NK-92 (cell line): ENCODE measurements around the gene SMG9.

Experiments used
- DNase-seq: peaks from one replicate; lab custom pipeline; 2025; ENCODE audit not compliant: unreplicated experiment; lab: John Stamatoyannopoulos, UW

SMG9 gene

GRCh38 chr19:43726736-43727592 lies 27.8 kb downstream of the SMG9 start:
- no peak for DNase-seq

DNA sequence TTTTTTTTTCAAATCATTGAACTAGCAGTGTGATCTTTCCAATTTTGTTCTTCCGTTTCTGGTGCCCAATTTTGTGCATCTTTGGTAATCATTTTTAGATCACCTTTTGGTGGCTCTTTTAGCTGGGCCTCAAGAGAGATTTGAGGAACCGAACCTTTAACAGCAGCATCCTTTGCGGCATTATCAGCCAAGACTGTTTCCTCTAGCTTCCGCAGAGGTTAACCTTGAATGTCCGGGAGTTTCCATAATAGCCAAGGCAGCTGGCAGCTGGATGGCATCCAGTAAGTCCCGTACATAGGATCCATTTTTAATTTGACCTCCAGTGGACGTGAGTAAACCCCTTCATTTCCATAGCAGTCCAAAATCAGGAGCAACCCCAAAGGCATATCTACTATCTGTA lies 29.3 kb downstream of the SMG9 start:
- DNase-seq = no peak

- no peak for DNase-seq
Measured at GRCh38 chr19:43724896-43725295, 29.9 kb downstream of the SMG9 start.

DNA sequence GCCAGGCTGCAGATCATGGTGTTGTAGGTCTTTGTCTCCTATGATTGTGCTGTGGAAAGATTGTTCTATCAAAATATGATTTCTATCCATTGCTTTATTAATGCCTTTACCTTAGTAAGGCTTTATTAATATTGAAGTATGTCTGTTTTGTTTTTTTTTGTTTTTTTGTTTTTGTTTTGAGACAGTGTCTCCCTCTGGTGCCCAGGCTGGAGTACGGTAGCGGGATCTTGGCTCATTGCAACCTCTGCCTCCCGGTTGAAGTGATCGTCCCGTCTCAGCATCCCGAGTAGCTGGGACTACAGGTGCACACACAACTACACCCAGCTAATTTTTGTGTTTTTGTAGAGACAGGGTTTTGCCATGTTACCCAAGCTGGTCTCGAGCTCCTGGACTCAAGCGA lies 31.2 kb downstream of the SMG9 start:
- DNase-seq = no peak

GRCh38 chr19:43721469-43722048 lies 33.2 kb downstream of the SMG9 start:
- DNase-seq = no peak

- DNase-seq = no peak
Measured at GRCh38 chr19:43720936-43721335, 33.8 kb downstream of the SMG9 start.

GRCh38 chr19:43719918-43720317 lies 34.8 kb downstream of the SMG9 start:
- no peak for DNase-seq

- DNase-seq = no peak
Measured at GRCh38 chr19:43719378-43719868, 35.3 kb downstream of the SMG9 start.

DNA sequence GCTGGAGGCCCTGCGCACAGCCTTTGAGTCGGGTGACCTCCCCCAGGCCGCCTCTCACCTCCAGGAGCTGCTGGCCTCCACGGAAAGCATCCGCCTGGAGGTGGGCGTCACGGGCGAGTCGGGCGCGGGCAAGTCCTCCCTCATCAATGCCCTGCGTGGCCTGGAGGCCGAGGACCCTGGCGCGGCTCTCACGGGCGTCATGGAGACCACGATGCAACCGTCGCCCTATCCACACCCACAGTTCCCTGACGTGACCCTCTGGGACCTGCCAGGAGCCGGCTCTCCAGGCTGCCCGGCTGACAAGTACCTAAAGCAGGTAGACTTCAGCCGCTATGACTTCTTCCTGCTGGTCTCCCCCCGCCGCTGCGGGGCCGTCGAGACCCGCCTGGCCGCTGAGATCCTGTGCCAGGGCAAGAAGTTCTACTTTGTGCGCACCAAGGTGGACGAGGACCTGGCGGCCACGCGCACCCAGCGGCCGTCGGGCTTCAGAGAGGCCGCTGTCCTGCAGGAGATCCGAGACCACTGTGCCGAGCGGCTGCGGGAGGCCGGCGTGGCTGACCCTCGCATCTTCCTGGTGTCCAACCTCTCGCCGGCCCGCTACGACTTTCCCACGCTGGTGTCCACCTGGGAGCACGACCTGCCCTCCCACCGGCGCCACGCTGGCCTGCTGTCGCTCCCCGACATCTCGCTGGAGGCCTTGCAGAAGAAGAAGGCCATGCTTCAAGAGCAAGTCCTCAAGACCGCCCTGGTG lies 36.0 kb downstream of the SMG9 start:
- no peak for DNase-seq

DNA sequence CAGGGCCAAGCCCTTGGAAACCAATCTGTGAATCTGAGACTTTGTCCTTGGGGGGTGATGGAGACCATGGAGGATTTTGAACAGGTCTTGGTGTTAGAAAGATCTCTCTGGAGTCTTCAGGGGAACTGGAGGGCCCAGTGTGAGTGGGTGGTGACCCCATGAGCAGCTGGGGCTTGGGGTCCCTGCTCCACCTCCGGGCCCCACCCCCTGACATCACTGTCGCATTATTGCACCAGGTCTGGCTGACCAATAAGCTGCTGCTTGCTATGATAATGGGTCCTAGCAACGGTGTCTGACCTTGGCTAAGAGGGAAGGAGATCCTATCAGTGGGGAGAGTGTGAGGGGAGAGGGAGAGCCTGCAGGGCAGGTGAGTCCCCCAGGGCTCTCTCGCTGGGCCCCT lies 39.0 kb downstream of the SMG9 start, which contains the start of gene IRGC:
Gene IRGC, plus strand, starts transcription at position 301 of the 400 bp plus-strand sequence. CDS start 2,483 bp downstream, outside the sequence.
- no peak for DNase-seq

DNA sequence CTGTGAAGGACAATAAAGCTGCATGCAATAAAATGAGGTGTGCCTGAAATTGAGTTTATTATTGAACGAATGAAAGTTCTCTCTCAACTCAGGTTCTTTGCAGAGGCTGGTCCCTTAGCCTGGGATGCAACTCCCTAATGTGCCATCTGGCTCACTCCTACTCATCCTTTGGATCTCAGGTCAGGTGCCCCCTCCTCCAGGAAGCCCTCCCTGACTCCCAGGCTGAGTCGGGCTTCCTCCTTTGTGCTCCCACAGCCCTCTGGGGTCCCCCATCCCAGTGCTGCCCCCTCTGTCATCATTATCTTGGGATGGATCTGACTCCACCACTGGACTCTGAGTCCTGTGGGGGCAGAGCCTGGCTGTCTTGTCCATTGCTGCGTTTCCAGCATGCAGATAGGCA lies 41.6 kb downstream of the SMG9 start:
- DNase-seq = no peak

GRCh38 chr19:43711751-43712355 lies 42.9 kb downstream of the SMG9 start:
- no peak for DNase-seq

- no peak for DNase-seq
Measured at GRCh38 chr19:43708716-43709115, 46.0 kb downstream of the SMG9 start.

DNA sequence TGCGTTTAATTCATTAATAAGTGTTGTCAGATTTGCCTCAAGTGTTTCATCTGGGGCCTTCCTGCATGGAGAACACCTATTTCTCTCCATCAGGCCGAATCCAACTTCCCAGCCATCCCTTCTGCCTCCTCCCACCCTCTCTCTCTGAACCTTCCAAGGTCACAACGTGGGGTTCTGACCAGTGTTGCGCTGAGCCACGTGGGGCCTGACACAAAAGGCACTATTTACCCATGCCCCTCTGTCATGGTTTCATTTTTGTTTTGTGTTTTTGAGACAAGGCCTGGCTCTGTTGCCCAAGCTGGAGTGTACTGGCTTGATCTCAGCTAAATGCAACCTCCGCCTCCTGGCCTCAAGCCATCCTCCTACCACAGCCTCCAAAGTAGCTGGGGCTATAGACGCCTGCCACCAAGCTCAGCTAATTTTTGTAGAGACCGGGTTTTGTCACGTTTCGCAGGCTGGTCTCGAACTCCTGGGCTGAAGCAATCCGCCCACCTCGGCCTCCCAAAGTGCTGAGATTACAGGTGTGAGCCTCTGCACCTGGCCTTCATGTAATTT lies 47.5 kb downstream of the SMG9 start:
- no peak for DNase-seq

DNA sequence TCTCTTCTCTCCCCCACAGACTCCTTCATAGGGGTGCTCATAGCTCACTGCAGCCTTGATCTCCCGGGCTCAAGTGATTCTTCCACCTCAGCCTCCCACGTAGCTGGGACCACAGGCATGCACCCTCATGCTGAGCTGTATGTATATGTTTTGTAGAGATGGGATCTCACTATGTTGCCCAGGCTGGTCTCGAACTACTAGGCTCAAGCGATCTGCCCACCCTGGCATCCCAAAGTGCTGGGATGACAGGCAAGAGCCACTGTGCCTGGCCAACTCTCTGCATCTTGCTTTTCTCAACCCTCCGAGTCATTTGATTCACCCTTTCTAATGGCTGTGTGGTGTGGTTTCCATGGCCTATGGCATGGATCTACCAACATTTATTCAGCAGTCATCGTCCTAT lies 49.0 kb downstream of the SMG9 start:
- DNase-seq = no peak

DNA sequence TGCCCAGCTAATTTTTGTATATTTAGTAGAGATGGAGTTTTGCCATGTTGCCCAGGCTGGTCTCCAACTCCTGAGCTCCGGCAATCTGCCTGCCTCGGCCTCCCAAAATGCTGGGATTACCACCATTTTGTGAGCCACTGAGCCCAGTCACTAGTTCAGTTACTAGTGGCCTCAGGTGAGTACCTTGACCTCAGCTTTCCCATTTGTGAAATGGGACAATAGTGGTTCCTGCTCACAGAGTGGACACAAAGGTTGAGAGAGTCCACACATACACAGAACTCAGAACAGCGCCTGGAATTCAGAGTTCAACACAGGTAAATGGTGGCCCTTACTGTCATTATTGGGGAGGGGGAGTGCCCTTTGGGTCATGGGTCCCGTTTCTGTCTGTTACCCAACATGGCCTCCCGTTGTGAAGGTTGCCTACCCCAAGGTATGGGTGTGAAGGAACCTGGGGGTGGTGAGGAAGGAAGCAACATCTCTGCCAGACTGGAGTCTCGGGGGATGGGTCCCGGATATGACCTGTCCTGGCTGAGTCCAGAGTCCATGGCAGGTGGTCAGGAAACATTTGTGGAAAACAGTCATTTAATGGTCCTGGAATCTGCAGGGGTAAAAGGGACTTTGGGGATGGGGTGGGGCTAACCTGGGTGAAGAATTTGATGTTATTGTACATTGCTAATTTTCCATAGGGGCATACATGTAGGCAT lies 50.6 kb downstream of the SMG9 start:
- no peak for DNase-seq

GRCh38 chr19:43700395-43701000 lies 54.3 kb downstream of the SMG9 start:
- DNase-seq = no peak

DNA sequence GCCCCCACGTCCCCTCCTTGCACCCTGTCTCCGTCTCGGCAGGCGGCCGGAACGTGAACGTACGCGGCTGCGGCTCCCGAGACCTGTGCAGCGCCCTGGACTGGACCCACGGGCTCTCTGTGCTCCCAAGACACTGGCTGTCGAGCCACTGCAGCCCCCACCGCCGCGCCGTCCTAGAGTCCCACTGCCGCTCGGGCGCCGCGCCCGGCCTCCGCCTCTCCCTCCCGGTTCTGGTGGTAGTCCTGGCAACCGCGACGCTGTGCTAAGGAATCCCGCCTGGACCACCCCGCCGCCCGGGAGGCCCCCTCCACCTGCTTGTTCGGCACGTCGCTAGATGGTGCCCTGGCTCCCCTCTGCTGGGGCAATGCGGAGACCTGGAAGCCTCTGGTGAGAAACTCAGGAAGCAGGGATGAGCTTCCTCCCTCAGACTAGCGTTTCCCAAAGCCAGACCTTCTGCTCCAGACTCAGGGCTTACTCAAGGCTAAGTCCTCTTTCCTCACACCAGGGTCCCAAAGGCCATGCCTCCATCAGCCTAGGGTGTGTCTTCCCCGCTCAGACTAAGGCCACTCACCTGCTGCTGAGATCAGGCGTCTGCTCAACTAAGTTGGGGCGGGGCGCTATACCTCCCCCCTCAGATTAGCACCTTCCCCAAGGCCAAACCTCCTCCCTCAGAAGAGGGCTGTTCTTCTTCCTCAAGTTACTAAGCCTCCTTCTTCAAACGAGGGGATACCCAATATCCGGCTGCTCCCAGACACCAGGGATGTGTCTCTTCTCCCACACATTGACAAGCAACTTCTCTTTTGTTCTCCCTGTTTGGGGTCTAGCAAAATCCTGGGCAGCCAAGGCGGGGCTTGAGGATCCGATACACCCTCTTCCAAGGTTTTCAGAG lies 55.0 kb downstream of the SMG9 start:
- no peak for DNase-seq

DNA sequence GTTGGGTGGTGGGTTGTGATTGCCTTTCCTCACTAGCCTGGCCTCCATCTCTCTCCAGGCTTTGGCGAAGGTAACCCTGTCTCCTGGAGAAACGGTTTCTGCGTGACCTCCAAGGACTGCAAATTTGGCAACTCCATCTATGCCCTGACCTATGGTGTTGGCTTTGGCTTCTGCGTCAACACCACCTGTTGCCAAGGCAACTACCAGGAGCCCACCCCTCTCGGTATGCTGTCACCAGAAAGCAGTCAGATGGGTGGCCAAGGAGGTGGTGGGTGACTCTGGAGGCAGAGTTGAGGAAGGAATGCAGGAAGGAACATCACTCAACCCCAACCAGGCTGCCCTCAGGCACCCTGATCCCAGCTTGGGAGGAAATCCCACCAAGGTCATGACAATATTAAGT lies 57.5 kb downstream of the SMG9 start:
- no peak for DNase-seq
